ENCODE measurements around the gene AGAP1. TPM values are rescaled to one million over a fixed set of nuclear protein-coding genes. Genes with fewer than 3 reads are reported as not detected.
"Not testable (repeated sequence)": the region's sequence is repeated elsewhere in the genome, so short reads cannot be mapped to it uniquely, and the experiment has no call there.

The AGAP1 gene
- total RNA-seq, 1 donor = 1.1 TPM

DNA sequence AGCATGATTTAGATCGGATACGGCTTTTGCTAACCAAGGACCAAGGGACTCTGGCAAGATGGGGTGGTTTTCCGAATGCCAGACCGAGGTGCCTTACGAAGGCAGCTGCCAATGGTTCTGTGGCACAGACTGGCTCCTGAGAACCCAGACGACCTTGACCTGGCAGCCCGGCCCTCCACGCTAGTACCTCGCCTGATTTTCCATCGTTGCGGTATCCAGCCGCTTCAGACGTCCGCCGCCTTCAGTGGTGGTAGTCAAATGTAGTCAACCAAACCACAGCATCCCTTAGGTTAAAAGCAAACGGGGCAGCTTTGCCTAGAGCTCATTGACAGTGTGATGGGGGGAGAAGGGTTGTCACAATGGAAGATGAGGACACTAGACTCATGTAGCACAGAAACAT is 631.7 kb downstream of the AGAP1 start:
- DNase-seq (ENCODE audit: low read depth in 2 of 3, low spot score in 2 of 3) = no peak

DNA sequence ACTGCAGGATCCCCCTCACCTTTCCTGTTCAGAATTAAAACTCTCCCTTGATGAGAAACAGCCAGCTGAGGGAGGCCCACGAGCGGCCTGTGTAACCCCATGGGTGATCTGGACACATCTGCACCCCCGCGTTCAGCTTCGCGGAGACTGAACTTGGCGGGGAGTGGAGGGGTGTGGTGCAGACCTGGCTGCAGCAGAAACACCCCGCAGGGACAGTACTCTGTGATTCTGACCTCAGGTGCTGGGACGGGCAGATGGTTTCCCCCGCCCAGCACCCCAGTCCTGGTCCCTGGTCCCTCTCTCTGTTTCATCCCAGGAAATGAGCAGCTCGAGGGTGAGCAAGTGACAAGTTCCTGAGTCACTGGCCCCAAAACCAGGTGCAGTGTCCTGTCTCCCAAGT is 633.2 kb downstream of the AGAP1 start:
- DNase-seq (ENCODE audit: low read depth in 2 of 3, low spot score in 2 of 3) = no peak

DNA sequence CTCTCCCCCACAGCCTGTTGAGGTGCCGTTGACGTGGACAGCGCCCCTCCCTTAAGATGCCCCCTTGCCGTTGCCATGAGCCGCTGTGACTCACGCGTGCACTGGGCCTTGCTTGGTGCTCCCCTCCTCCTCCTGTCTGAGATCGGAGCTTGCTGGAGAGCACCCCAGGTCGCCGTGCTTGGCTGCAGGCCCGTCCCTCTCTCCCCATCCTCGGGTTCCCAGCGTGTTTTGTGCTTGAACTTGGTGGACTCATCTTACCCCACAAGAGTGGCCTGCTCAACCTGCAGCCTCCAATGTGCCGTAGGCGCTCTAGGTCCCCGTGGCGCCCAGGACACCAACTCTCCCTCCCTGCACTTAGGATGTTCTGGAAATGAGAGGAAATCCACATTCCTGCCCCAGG is 634.5 kb downstream of the AGAP1 start:
- DNase-seq (ENCODE audit: low read depth in 2 of 3, low spot score in 2 of 3) = no peak

GRCh38 chr2:236129935-236130334 is 636.1 kb downstream of the AGAP1 start:
- no peak for DNase-seq (ENCODE audit: low read depth in 2 of 3, low spot score in 2 of 3)

- DNase-seq (ENCODE audit: low read depth in 2 of 3, low spot score in 2 of 3) = no peak
These were observed 636.6 kb downstream of the AGAP1 start for GRCh38 chr2:236130349-236130998.

DNA sequence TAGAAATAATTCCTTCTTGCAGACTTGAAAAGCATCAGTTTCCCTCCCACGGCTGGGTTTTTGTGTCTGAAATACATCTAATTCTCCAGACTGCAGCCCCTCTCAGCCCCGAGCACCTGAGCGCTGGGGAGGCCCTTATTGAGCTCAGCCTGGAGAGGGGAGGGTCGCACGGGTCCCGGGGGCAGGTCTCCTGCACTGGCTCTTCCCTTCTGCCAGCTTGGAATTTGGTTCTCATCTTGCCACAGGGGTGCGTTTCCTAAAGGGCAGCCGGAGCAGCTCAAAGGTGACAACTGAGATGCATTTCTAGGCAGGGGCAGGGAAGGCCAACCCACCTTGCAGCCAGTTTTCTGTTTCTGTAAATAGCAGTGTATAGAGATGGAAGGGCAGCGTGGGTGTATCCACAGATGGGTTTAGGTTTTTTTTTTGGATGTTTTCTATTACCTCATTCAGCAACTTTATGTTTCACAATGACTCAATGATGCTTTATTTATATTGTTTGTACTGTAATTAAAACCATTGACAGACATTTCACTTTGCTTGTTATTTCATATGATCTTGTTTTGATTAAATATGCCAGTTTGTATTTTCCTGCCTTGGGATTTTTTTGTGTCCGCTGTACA is 637.3 kb downstream of the AGAP1 start:
- DNase-seq (ENCODE audit: low read depth in 2 of 3, low spot score in 2 of 3) = no peak

DNA sequence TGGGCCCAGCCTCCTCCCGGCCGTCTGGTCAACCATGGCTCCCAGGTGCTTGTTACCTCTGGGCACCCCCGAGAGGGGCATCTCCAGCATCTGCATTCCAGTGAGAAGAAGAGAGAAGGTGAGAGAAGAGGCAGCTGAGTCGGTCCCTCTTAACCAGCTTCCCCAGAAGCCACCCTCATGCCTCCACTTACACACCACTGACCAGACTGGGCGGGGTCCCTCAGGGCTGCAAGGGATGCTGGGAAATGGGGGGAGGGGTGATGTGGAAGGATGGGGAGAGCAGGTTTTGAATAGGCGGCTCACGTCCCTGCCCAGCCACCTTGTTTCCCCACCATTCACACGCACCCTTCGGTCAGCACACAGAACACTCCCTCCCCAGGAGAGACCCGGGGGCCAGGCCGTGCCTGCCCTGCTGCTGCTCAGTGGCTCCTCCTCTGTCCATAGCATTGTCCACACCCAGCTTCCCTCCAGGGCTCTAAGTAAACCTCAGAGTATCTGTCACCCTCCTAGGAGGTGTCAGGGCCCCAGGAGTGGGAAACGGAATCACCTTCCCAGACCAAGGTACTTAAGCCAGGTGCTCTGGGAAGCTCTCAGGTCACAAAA is 639.7 kb downstream of the AGAP1 start:
- DNase-seq (ENCODE audit: low read depth in 2 of 3, low spot score in 2 of 3) = no peak

DNA sequence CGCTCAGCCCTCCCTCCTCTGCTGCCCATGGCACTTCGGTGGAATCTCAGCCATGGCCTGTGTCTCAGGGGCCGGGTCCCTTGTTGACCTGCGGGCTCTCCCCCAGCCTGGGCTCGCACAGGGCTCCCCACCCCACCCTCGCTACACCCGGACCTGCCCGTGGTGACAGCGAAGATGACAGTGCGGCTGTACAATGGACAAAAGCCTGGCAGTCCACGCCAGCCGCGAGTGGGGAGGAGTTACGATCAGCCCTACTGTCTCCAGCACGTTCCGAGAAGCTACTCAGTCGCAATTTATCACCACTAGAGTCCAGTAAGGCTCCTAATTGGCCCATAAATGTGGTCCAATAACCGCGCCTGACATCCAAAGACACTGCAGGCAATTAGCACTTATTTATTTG is 642.7 kb downstream of the AGAP1 start:
- no peak for DNase-seq (ENCODE audit: low read depth in 2 of 3, low spot score in 2 of 3)

DNA sequence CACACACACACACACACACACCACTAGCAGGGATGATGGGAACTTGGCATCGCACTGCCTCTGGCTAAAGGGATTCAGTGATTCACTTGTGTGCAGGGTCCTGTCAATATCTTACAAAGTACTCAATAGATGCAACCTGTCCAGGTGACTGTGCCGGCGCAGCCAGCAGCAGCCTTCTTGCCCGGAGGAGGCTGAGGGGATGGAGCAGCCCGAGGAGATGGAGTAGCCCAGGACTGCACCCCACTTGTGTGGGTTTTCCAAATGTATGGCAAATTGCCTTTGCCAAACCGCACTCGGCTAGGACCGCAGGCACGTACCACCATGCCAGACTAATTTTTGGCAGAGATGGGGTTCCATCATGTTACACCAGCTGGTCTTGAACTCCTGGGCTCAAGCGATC is 643.2 kb downstream of the AGAP1 start:
- no peak for DNase-seq (ENCODE audit: low read depth in 2 of 3, low spot score in 2 of 3)

- not testable (repeated sequence) for DNase-seq (ENCODE audit: low read depth in 2 of 3, low spot score in 2 of 3)
These were observed 647.8 kb downstream of the AGAP1 start for GRCh38 chr2:236141616-236142015.

- no peak for DNase-seq (ENCODE audit: low read depth in 2 of 3, low spot score in 2 of 3)
These were observed 650.0 kb downstream of the AGAP1 start for GRCh38 chr2:236143811-236144210.

DNA sequence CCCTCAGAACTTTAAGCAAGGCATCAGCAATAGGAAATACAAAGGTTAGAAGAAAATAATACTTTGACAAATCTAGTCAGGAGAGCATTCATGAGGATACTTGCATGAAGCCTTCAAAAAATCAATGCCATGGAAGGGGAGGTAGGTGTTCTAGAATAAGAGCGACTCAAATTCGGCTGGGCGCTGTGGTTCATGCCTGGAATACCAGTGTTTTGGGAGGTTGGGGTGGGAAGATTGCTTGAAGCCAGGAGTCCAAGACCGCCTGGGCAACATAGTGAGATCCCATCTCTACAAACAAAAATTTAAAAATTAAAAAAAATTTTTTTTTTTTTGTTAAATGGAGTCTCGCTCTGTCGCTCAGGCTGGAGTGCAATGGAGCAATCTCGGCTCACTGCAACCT is 652.6 kb downstream of the AGAP1 start:
- no peak for DNase-seq (ENCODE audit: low read depth in 2 of 3, low spot score in 2 of 3)

DNA sequence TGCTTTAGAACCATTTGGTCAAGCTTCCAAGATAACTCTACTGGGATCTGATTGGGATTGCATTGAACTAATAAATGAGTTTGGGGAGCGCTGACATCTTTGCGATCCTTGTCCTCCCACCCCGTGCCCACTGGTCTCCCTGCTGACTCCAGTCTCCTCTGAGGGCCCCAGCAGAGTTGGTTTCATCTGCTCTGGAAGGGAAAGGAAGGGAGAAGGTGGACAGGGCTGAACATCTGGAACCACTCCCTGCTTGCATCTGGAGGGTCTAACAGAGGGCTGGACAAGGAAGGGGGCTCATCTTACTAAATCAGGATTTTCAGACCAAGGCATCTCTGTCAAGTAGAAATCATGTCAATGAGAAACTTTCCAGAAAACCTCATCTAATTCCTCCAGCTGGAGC is 661.6 kb downstream of the AGAP1 start:
- DNase-seq (ENCODE audit: low read depth in 2 of 3, low spot score in 2 of 3) = no peak

- no peak for DNase-seq (ENCODE audit: low read depth in 2 of 3, low spot score in 2 of 3)
These were observed 662.4 kb downstream of the AGAP1 start for GRCh38 chr2:236156095-236156859.

DNA sequence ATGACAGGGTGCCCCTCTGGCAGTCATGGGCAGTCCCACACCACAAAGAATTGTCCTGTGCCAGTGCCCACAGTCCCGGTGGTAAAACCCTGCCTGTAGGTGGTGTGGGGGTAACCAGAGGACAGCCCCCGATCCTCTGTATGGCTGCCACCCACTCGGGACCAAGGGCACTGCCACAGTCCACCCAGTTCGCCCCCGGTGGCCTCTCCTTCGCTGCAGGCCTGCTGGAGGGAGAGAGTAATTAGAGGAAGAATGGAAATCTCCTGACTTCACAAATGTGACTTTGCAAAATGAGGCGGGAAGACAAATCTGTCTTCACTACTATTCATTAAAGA is 663.0 kb downstream of the AGAP1 start:
- DNase-seq (ENCODE audit: low read depth in 2 of 3, low spot score in 2 of 3) = no peak

DNA sequence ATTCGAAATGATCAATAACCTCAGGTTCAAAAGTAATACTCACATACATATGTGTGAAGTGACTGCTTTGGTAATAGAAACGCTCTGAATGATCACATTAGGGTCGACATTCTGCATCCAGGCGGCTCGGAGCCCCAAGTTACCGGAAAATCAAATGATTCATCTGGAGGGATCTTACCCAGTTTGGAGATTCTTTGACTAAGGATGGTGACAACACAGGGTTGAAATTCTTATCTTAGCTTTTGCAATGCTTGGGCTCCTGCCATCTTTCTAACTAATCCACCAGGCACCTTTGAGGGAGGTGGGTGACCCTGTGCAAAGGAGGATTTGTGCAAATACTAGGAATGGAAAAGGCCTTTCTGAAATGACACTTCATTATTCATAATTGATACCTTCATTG is 663.5 kb downstream of the AGAP1 start:
- DNase-seq (ENCODE audit: low read depth in 2 of 3, low spot score in 2 of 3) = no peak

GRCh38 chr2:236157815-236158498 is 664.1 kb downstream of the AGAP1 start:
- DNase-seq (ENCODE audit: low read depth in 2 of 3, low spot score in 2 of 3) = no peak

DNA sequence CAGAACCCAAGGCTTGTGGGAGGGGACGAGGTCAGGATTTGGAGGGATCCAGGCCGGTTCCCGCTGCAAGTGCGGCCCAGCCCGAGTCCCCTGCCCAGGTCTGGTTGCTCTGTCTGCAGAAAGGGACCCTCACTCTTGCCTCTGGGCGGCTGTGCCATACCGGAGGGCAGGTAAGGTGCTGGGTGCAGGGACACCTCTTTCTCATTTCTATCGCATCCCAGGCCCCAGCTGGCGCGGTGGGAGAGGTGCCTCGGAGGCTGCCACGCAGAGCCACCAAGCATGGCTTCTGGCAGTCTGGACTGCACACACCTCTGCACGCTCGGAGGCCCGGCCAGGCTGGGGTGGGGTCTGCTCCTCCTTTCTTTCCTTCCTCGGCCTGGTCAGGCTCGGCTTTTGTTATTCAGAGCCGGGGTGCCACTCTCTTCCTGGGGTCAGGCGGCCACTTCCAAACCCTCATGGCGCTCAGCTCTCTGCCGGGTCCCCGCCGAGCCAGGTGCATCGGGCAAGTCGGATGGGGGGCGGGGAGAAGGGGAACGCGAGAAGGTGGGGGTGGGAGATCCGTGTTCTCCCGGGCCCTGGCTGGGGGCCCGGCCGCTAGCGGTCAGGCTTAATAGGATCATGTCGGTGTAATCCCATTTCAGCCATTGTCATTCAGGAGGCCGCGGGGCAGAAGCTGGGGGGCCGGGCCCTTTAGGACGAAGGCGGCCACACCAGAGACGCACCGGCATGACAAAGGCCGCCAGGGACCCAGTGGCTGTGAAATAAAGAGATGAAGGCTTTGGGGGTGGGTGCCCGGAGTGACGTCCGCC is 665.3 kb downstream of the AGAP1 start:
- no peak for DNase-seq (ENCODE audit: low read depth in 2 of 3, low spot score in 2 of 3)

- no peak for DNase-seq (ENCODE audit: low read depth in 2 of 3, low spot score in 2 of 3)
These were observed 665.9 kb downstream of the AGAP1 start for GRCh38 chr2:236159778-236160170.

DNA sequence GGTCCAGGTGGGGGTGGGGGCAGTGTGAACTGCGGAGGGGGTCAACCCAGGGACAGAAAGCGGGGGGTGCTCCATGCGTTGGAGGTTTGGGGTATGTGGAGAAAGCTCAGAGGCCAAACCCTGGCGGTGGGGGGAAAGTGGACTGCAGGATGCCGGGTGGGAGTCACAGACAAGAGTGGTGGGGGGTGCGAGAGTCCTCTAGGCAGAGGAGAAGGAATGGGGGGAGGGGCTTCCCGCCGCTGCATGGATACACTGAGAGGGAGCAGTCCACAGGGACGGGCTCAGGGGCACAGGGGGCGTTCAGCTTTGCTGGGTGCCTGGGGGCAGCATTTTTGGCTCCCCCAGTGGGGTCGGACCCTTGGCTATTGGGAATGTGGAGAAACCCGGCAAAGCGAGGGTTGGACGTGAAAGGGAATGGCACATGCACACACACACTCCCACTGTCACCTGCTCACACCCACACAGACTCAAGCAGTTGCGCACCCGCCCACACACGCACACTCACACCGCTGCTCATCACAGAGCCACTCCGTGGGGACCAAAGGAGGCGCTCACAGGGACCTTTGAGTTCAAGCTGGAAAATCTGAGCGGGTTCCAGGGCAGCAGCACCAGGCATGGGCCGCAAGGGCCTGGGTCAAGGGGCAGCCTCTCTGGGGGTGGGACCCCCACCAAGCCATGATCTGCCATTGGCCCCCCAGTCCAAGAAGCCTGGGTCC is 666.7 kb downstream of the AGAP1 start:
- DNase-seq (ENCODE audit: low read depth in 2 of 3, low spot score in 2 of 3) = no peak
